Activated T-helper 9 cell treated with anti-CD3 and anti-CD28 coated beads, Interleukin-2, amount 50 U/mL, for 16 hours (primary cell): Measurements from ENCODE around the gene VSIG4.

ENCODE experiments used
- DNase-seq: peaks from one replicate; pipeline ENCODE4 v3.0.0-alpha.2; 2020; ENCODE audit warnings: low read depth

The VSIG4 gene

GRCh38 chrX:66023385-66024091, 16.3 kb downstream of the VSIG4 start:
- DNase-seq = no peak

GRCh38 chrX:66022632-66023384, 17.1 kb downstream of the VSIG4 start:
- no peak for DNase-seq

- no peak for DNase-seq
These were observed 17.9 kb downstream of the VSIG4 start for GRCh38 chrX:66021765-66022631.

GRCh38 chrX:66021401-66021764, 18.5 kb downstream of the VSIG4 start:
- no peak for DNase-seq

- DNase-seq = no peak
These were observed 19.1 kb downstream of the VSIG4 start for GRCh38 chrX:66020631-66021334.

GRCh38 chrX:66019974-66020373, 19.9 kb downstream of the VSIG4 start:
- no peak for DNase-seq

GRCh38 chrX:66019310-66019652, 20.6 kb downstream of the VSIG4 start:
- DNase-seq = no peak

GRCh38 chrX:66018585-66019309, 21.1 kb downstream of the VSIG4 start:
- DNase-seq = no peak

- DNase-seq = no peak
These were observed 22.2 kb downstream of the VSIG4 start for GRCh38 chrX:66017659-66018170.

GRCh38 chrX:66016905-66017658, 22.8 kb downstream of the VSIG4 start:
- DNase-seq = no peak

GRCh38 chrX:66015900-66016689, 23.8 kb downstream of the VSIG4 start:
- no peak for DNase-seq

GRCh38 chrX:66015152-66015831, 24.6 kb downstream of the VSIG4 start:
- DNase-seq = no peak

GRCh38 chrX:66014556-66014955, 25.3 kb downstream of the VSIG4 start:
- no peak for DNase-seq

GRCh38 chrX:66014084-66014483, 25.8 kb downstream of the VSIG4 start:
- DNase-seq = no peak

- DNase-seq = no peak
These were observed 26.6 kb downstream of the VSIG4 start for GRCh38 chrX:66013194-66013816.

GRCh38 chrX:66012094-66012534, 27.8 kb downstream of the VSIG4 start:
- DNase-seq = no peak

- DNase-seq = no peak
These were observed 30.5 kb downstream of the VSIG4 start for GRCh38 chrX:66009231-66009845.

- no peak for DNase-seq
These were observed 31.4 kb downstream of the VSIG4 start for GRCh38 chrX:66008328-66008970.
